K562 (cell line): ENCODE measurements around the gene APLP1. TPM values are rescaled to one million over a fixed set of nuclear protein-coding genes. Genes with fewer than 3 reads are reported as not detected.

Source experiments
- ATAC-seq: fragments of 200-7000 bp; cut with Tn5 transposase; 3 replicates; pipeline ENCODE4 v1.9.1; 2020; ENCODE audit warnings: moderate library complexity
- BruUV-seq: library from RNA; stranded (reverse); fragments of 400-500 nt; replicated peaks from 2 replicates; lab custom pipeline; 2021; lab: Mats Ljungman, UMichigan
- CTCF ChIA-PET: fragments of 300-600 bp; formaldehyde crosslinking; extraction: SDS; loops from one replicate; lab custom pipeline; 2021; ENCODE audit warnings: low intra/inter-chr PET ratio; lab: Yijun Ruan, JAX
- POLR2A ChIA-PET: fragments of 300-600, 350-650 bp; sonication (Branson Sonifier 250); formaldehyde crosslinking; extraction: SDS; loops from one replicate; lab custom pipeline; 2021; ENCODE audit warnings: antibody characterized with exemption, inconsistent platforms; lab: Yijun Ruan, JAX
- DNase-seq, 4 experiments: peaks; one replicate each; pipeline versions ENCODE4 v3.0.0 to v3.0.0-alpha.2; 2011 to 2018; ENCODE audit warnings: low spot score in 3 of 4, mixed read lengths in 3 of 4; ENCODE audit errors: extremely low read depth in 1 of 4
- FAIRE-seq: peaks from 2 replicates; lab custom pipeline; 2011; peaks lifted over from hg19 to GRCh38; lab: Jason Lieb, UNC
- H2AFZ ChIP-seq: 2 replicates; pipeline ENCODE4 v1.6.0; 2011; ENCODE audit warnings: low read depth, low read length, control low read depth, inconsistent platforms
- H3K27ac ChIP-seq: fragments of 200-600 bp; 3 replicates; pipeline ENCODE4 v1.8.0; 2011; ENCODE audit warnings: low read depth, mild to moderate bottlenecking, control low read depth, inconsistent platforms, low read length, moderate library complexity, mixed read lengths; ENCODE audit errors: extremely low read depth
- H3K27me3 ChIP-seq, 2 experiments: fragments of 300-600 bp in 1 of 2; 2 replicates in 1 of 2; 3 replicates in 1 of 2; pipeline versions ENCODE4 v1.6.0 to v1.8.0; 2011; ENCODE audit warnings: inconsistent platforms in 2 of 2, low read length in 2 of 2, mild to moderate bottlenecking in 1 of 2, mixed read lengths in 1 of 2, moderate library complexity in 1 of 2; ENCODE audit not compliant: control insufficient read depth in 2 of 2, insufficient read depth in 2 of 2
- H3K36me3 ChIP-seq: fragments of 300-600 bp; 3 replicates; pipeline ENCODE4 v1.8.0; 2011; ENCODE audit warnings: mild to moderate bottlenecking, low read length, inconsistent platforms; ENCODE audit not compliant: control insufficient read depth, insufficient read depth
- H3K4me1 ChIP-seq, 2 experiments: fragments of 200-600 bp in 1 of 2; replicated peaks in 1 of 2; 2 replicates in 1 of 2; 3 replicates in 1 of 2; pipeline versions ENCODE4 v1.5.1 to v1.8.0; 2011; ENCODE audit warnings: inconsistent platforms in 2 of 2, low read length in 2 of 2, mild to moderate bottlenecking in 1 of 2, mixed read lengths in 1 of 2, moderate library complexity in 1 of 2; ENCODE audit not compliant: control insufficient read depth in 2 of 2, insufficient read depth in 2 of 2
- H3K4me2 ChIP-seq: 2 replicates; pipeline ENCODE4 v1.6.1; 2011; ENCODE audit warnings: low read length, control low read depth, inconsistent platforms, mixed read lengths; ENCODE audit not compliant: insufficient read depth
- H3K4me3 ChIP-seq: fragments of 200-600 bp; sonication (generic), shearing (Covaris generic); 2 replicates; pipeline ENCODE4 v1.5.1; 2016; ENCODE audit warnings: control low read depth, inconsistent platforms
- H3K79me2 ChIP-seq: fragments of 200-600 bp; 3 replicates; pipeline ENCODE4 v1.8.0; 2011; ENCODE audit warnings: low read length, inconsistent platforms; ENCODE audit not compliant: control insufficient read depth, insufficient read depth
- H3K9ac ChIP-seq, 2 experiments: 2 replicates each; pipeline versions ENCODE4 v1.6.0 to v1.6.1; 2011; ENCODE audit warnings: low read depth in 2 of 2, low read length in 2 of 2, control low read depth in 1 of 2, inconsistent platforms in 1 of 2, mild to moderate bottlenecking in 1 of 2, mixed read lengths in 1 of 2; ENCODE audit not compliant: insufficient read depth in 1 of 2
- H3K9me1 ChIP-seq: one replicate; pipeline ENCODE4 v1.6.0; 2011; ENCODE audit warnings: inconsistent platforms, mild to moderate bottlenecking, low read length, moderate library complexity; ENCODE audit not compliant: control insufficient read depth, insufficient read depth
- H3K9me3 ChIP-seq: replicated peaks from 2 replicates; pipeline ENCODE4 v1.5.1; 2011; ENCODE audit warnings: low read depth, low read length, inconsistent platforms; ENCODE audit not compliant: control insufficient read depth, insufficient read depth
- H4K20me1 ChIP-seq: replicated peaks from 2 replicates; pipeline ENCODE4 v1.6.1; 2011; ENCODE audit warnings: low read length, inconsistent platforms, mixed read lengths; ENCODE audit not compliant: control insufficient read depth, insufficient read depth
- GABPB1 ChIP-seq: sonication (generic); formaldehyde crosslinking; IDR thresholded peaks from 2 replicates; pipeline ENCODE4 v1.8.0; 2022; ENCODE audit warnings: mild to moderate bottlenecking, missing genetic modification reagents
- HCFC1 ChIP-seq: IDR thresholded peaks from 2 replicates; pipeline ENCODE4 v1.6.1; 2012; ENCODE audit warnings: low read depth, low read length, improper control_type of control experiment
- L3MBTL2 ChIP-seq: fragments of 450-650 bp; IDR thresholded peaks from 2 replicates; pipeline ENCODE4 v1.6.1; 2016; ENCODE audit warnings: mild to moderate bottlenecking, moderate library complexity
- NBN ChIP-seq: fragments of 450-650 bp; IDR thresholded peaks from 2 replicates; pipeline ENCODE4 v1.6.1; 2016; ENCODE audit warnings: low read depth, mild to moderate bottlenecking
- RAD21 ChIP-seq, 2 experiments: fragments of 250-450 bp in 1 of 2; fragments of 450-650 bp in 1 of 2; sonication (Bioruptor Pico) in 1 of 2; formaldehyde crosslinking in 1 of 2; IDR thresholded peaks in 1 of 2; conservative IDR thresholded peaks in 1 of 2; 2 replicates each; pipeline versions ENCODE4 v1.4.0 to v1.8.0; 2020 to 2022; ENCODE audit warnings: mild to moderate bottlenecking in 2 of 2, moderate library complexity in 1 of 2
- RFX7 ChIP-seq: fragments of 250-450 bp; sonication (Bioruptor Pico); IDR thresholded peaks from 2 replicates; pipeline ENCODE4 v1.5.1; 2021; ENCODE audit warnings: mild to moderate bottlenecking
- SMAD3 ChIP-seq: fragments of 450-650 bp; formaldehyde crosslinking; conservative IDR thresholded peaks from 2 replicates; pipeline ENCODE4 v1.4.0; 2020; ENCODE audit warnings: mild to moderate bottlenecking
- SPI1 ChIP-seq: IDR thresholded peaks from 2 replicates; pipeline ENCODE4 v1.6.1; 2011; ENCODE audit warnings: low read depth, low read length, control low read depth, borderline replicate concordance
- ZNF165 ChIP-seq: fragments of 250-450 bp; sonication (Bioruptor Pico); IDR thresholded peaks from 2 replicates; pipeline ENCODE4 v1.4.0; 2020; ENCODE audit warnings: borderline replicate concordance
- ZNF407 ChIP-seq: fragments of 450-650 bp; IDR thresholded peaks from 2 replicates; pipeline ENCODE4 v1.6.1; 2016; ENCODE audit warnings: low read depth
- ZNF436 ChIP-seq: fragments of 250-450, 450-650 bp; sonication (Bioruptor Pico); formaldehyde crosslinking; IDR thresholded peaks from 2 replicates; pipeline ENCODE4 v1.7.0; 2020; ENCODE audit warnings: mild to moderate bottlenecking
- ZZZ3 ChIP-seq: fragments of 450-650 bp; IDR thresholded peaks from 2 replicates; pipeline ENCODE4 v1.6.1; 2016; ENCODE audit warnings: antibody characterized with exemption, mild to moderate bottlenecking, moderate library complexity
- WGBS: fragments of 100-300 bp; shearing (Covaris generic); methylation state at CpG from one replicate; pipeline ENCODE4 v1.1.6; 2016; ENCODE audit warnings: low coverage, mixed read lengths; ENCODE audit not compliant: insufficient coverage; ENCODE audit errors: missing lambda C conversion rate; 5-methylcytosine and 5-hydroxymethylcytosine counted together
- in situ Hi-C: fragments of 300-500 bp; cut with MboI; formaldehyde crosslinking; loops from 4 replicates; pipeline ENCODE4 v1.15.0; 2018; ENCODE audit warnings: inconsistent platforms, mixed read lengths
- intact Hi-C: fragments of 100-400 bp; cut with micrococcal nuclease; formaldehyde crosslinking; loops from 2 replicates; pipeline ENCODE4 v1.14.2; 2022
- polyA plus RNA-seq, 8 experiments: library from polyadenylated mRNA; depleted of rRNA in 4 of 8; stranded (reverse) in 5 of 8; unstranded in 3 of 8; fragments of >200 nt; fragmentation: Nextera tagmentation in 2 of 8; fragmentation: Illumina TruSeq in 1 of 8; extraction: Ambion mirVana in 2 of 8; extraction: Trizol in 1 of 8; gene quantifications; 2 replicates each; pipeline versions ENCODE4 v1.2.1 to v1.2.3, GENCODE V29; 2011 to 2014; ENCODE audit warnings: inconsistent platforms in 1 of 8, missing spikeins in 1 of 8
- total RNA-seq, 7 experiments: library from RNA; depleted of rRNA in 6 of 7; stranded (reverse); fragments of >200 nt in 6 of 7; fragmentation: Illumina TruSeq in 2 of 7; extraction: Trizol in 2 of 7; gene quantifications; 2 replicates each; pipeline versions ENCODE4 v1.2.1 to v1.2.3, GENCODE V29; 2011 to 2021; ENCODE audit warnings: low replicate concordance in 1 of 7

APLP1 gene
- total and polyA plus RNA-seq, 9 of the 15 experiments (the other 6 are each of a cell fraction or from before 2014, with no cell fraction given) = 0.69 to 9.9 (median 4.7) TPM

- intact Hi-C loops = no loop called here
- Histone ChIP-seq H3K4me1 (peaks cover 20 to 46% of the 10 kb centered on the region in 2 experiments), H3K4me3 (peak overlapping the region; percentile 45), H3K9me3 (no peaks in the 10 kb centered on the region), H3K4me2 (peak overlapping the region; percentile 86), H3K9ac (no peak overlapping the region), H3K27ac (no peak overlapping the region; the same call in 2 of the 3 replicates), H4K20me1 (peaks cover 4% of the 10 kb centered on the region; the same call in 1 of the 2 replicates), H3K79me2 (no peaks in the 10 kb centered on the region), H3K36me3 (no peaks in the 10 kb centered on the region), H3K27me3 (peaks cover 0 to 6% of the 10 kb centered on the region in 2 experiments; a peak in 2 of 5 replicates), H2AFZ (peak overlapping the region; percentile 96), H3K9me1 (no peaks in the 10 kb centered on the region)
- WGBS = 2% methylated on average over 46 of the region's 51 CpGs
- POLR2A ChIA-PET = interaction anchor here (0.6 to 1.9 kb wide), 11 partner anchors 10 to 281 kb away, joined by 3 to 9 read pairs (median 4); partner anchors contain the start of genes HAUS5, KIRREL2 and LIN37
- peak; percentile 87 to 97 (median 89) for DNase-seq
- ATAC-seq = peak; percentile 95
- FAIRE-seq = peak; percentile 98
- no TSS peak for BruUV-seq
- CTCF ChIA-PET = no interaction called here
- in situ Hi-C loops = no loop called here
- no peak for TF ChIP-seq ZNF436 (CRISPR knock-in tag)
- TF ChIP-seq RFX7 (CRISPR knock-in tag) = no peak
- TF ChIP-seq SPI1 = 0 out of 2 replicates have a peak, but pooled peaks have one; percentile 7
- peak; percentile 85; the same call in 1 of the 2 replicates for TF ChIP-seq NBN
- TF ChIP-seq GABPB1 (CRISPR knock-in tag) = peak; percentile 57
- TF ChIP-seq ZZZ3 = no peak
- peak; percentile 97 for TF ChIP-seq L3MBTL2
- no peak for TF ChIP-seq ZNF165 (CRISPR knock-in tag)
- TF ChIP-seq ZNF407 = no peak
- no peak for TF ChIP-seq HCFC1
- no peak for TF ChIP-seq RAD21 (CRISPR knock-in tag; conservative IDR thresholded peaks at IDR 0.05 in 1 of 2, IDR thresholded peaks at IDR 0.05 in 1 of 2)
- TF ChIP-seq SMAD3 = no peak
Observed at GRCh38 chr19:35869327-35870123, 1.2 kb downstream of the APLP1 start.
